GM18951 (cell line): ENCODE results near the gene BTD.
"Not testable (repeated sequence)": the region's sequence is repeated elsewhere in the genome, so short reads cannot be mapped to it uniquely, and the experiment has no call there.

Experiments
- POLR2A ChIP-seq: IDR thresholded peaks from 4 replicates; pipeline ENCODE4 v1.6.1; 2011; ENCODE audit warnings: mild to moderate bottlenecking; ENCODE audit not compliant: insufficient read length, insufficient read depth; ENCODE audit errors: extremely low read depth
- in situ Hi-C: fragments of 300-500 bp; cut with MboI; formaldehyde crosslinking; loops from one replicate; pipeline ENCODE4 v1.12.0; 2022; ENCODE audit warnings: low sequenced_read_pairs, mixed read lengths, inconsistent platforms; ENCODE audit not compliant: unreplicated experiment

Gene BTD

DNA sequence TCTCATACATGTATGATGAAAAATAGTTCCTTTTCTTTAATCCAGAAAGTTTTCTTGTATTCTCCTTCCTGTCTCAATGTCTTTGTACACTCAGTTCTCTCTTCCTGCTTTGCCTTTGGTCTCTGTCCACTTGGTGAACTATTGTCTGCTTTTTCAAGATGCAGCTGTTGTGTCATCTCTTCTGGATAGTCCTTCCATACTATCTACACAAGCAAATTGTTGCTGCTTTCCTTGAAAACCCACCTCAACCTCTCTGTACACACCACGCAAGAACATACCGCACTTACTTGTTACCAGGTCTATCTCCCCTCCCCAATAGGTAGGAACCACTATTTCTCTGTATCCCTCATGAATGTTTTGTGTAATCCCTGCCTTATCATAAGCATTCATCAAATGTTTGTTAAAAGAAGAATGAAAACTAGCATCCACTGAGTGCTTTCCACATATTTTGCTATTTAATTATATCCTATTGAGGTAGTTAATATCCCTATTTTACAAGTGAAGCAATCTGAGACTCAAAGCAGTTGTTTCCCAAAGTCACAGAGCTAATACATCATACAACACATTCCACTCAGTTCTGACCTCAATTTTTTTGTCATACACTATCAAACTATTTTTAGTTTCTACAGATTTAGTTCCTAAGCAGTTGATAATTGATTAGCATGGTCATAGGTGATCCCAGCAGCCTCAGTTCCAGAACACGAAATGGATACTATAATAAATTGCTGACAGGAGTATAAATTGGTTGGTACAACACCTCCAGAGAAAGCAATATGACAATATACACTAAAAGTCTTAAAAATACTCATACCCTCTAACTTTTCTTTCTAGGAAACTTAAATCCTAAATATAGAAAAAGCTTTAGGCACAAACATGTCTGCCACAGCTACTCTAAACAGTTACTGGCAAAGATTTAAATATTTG is 19.8 kb upstream of the BTD start:
- TF ChIP-seq POLR2A, result no peak
- in situ Hi-C loops, result no loop called here

DNA sequence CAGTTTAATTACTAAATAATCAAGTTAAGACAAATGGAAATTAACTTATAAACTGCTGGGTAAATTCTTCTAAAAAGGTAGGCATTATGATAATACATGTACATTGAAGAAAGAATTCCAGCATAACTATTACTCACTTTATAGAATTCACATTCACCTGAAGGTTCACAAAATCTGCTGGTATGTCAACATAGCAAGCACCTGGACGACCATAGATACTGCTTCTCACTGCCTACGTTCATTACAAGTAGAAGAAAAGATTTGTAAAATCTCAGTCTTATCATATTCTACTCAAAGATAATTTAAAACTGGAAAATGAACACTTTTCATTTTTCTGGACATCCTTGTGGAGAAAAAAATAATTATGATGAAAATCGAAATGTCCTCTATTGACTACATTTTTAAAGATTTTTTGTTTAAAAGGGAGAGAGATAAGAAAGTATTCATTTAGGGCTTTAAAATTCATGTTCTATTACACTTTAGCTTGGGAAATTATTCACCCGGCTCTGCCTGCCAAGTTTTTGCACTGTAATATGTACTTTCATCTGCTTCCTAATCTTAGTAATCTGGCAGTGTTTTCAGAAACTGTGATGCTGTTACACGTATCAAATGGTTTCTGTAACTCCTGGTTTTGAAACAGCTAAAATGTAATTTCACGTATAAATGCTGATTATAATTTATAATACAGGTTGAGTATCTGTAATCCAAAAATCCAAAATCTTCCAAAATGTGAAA is 16.3 kb upstream of the BTD start:
- in situ Hi-C loops, result no loop called here
- no peak for TF ChIP-seq POLR2A

DNA sequence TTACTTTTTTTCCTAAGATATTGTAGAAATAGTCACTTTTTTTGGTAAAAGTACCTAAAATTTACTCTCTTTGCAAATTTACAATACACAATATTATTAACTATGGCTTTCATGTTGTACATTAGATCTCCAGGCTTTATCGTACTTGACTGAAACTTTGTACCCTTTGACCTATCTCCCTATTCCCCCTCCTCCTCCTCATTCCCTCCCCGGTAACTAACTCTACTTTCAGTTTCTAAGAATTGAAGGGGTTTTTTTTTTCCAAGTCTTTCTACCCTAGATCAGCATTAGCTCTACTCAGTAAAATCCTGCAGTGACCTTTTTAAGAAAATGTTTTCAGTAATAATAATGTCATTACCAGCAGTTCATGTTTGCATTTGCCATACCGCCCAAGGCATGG is 10.3 kb upstream of the BTD start:
- in situ Hi-C loops, result no loop called here
- no peak for TF ChIP-seq POLR2A

DNA sequence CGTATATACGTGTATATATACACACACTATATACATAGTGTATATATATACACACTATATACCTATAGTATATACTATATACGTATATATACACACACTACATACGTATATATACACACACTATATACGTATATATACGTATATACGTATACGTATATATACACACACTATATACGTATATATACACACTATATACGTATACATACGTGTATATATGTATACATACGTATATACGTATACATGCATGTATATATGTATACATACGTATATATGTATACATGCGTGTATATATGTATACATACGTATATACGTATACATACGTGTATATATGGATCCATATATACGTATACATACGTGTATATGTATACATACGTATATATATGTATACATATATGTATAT is 9.6 kb upstream of the BTD start:
- TF ChIP-seq POLR2A, result no peak
- in situ Hi-C loops, result no loop called here

- in situ Hi-C loops, result no loop called here
- no peak for TF ChIP-seq POLR2A
Measured at GRCh38 chr3:15592968-15593367, 8.6 kb upstream of the BTD start.

GRCh38 chr3:15595955-15596354 is 5.6 kb upstream of the BTD start:
- in situ Hi-C loops, result no loop called here

GRCh38 chr3:15601046-15601398 is 523 bp upstream of the BTD start:
- no peak for TF ChIP-seq POLR2A
- in situ Hi-C loops, result no loop called here

More at GRCh38 chr3:15595955-15596354, 5.6 kb upstream of the BTD start:
- no peak for TF ChIP-seq POLR2A

DNA sequence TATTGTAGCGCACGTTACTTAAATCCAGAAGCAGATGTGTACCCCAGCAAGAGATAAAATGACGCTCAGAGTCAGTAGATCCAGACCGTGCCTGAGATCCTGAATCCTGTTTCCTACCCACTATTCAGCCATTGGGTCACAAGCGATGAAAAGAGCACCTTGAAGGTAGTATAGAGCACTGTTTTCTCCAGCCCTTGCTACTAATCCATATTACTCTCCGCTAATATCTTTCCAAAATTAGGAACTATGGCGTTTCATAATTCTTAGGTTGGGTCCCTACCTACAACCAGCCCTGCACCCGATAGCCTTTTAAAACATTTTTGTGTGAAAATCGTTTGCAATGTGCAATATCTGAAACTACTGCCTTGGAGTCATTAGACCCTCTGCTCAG is 596 bp downstream of the BTD start:
- no peak for TF ChIP-seq POLR2A
- in situ Hi-C loops, result no loop called here

DNA sequence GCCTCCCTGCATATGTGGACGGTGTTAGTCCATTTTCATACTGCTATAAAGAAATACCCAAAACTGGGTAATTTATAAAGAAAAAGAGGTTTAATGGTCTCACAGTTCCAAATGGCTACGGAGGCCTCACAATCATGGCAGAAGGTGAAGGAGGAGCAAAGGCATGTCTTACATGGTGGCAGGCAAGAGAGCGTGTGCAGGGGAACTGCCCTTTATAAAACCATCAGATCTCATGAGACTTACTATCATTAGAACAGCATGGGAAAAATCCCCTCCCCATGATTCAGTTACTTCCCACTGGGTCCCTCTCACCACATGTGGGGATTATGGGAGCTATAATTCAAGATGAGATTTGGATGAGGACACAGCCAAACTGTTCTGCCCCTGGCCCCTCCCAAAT is 1.3 kb downstream of the BTD start:
- in situ Hi-C loops, result not testable (repeated sequence)

GRCh38 chr3:15604584-15604983 is 3.0 kb downstream of the BTD start:
- in situ Hi-C loops, result not testable (repeated sequence)

- in situ Hi-C loops, result no loop called here
- TF ChIP-seq POLR2A, result no peak
Measured at GRCh38 chr3:15606434-15606891, 4.9 kb downstream of the BTD start.

GRCh38 chr3:15610082-15610759 is 8.7 kb downstream of the BTD start:
- in situ Hi-C loops, result no loop called here
- no peak for TF ChIP-seq POLR2A

DNA sequence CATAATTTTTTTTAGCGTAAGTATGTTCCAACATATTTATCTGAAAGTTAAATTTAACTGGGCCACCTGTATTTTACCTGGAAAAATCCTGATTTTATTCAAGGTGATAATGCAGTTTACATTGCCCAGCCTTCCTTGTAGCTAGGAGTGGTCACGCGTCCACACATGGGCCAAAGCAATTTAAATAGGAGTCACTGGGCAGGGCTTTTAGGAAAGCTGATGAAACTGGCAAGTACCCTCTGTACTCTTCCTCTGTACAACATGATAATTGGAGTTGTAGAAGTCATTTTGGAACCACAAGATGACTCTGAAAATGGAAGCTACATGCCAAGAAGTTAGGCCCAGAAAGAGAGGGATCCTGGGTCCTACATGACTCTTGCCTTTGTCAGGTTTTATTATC is 9.5 kb downstream of the BTD start:
- no peak for TF ChIP-seq POLR2A
- in situ Hi-C loops, result no loop called here
